Lower lobe of right lung (tissue), 2 donors: ENCODE measurements around the gene ATP4A. TPM values are rescaled to one million over a fixed set of nuclear protein-coding genes. Genes with fewer than 3 reads are reported as not detected.

Source experiments
- ATAC-seq, 2 donors: fragments of 200-7000 bp; cut with Tn5 transposase; one replicate each; pipeline ENCODE4 v1.9.1; 2020 to 2022; ENCODE audit warnings: mild to moderate bottlenecking in 2 of 2, moderate library complexity in 2 of 2
- DNase-seq: peaks from one replicate; pipeline ENCODE4 v3.0.0-alpha.2; 2020
- H3K27ac ChIP-seq: fragments of 200-600 bp; one replicate; pipeline ENCODE4 v1.8.0; 2022
- H3K27me3 ChIP-seq: fragments of 200-600 bp; one replicate; pipeline ENCODE4 v1.8.0; 2022; ENCODE audit warnings: low read depth
- H3K36me3 ChIP-seq: fragments of 200-600 bp; one replicate; pipeline ENCODE4 v1.8.0; 2022; ENCODE audit warnings: mild to moderate bottlenecking
- H3K4me1 ChIP-seq: fragments of 200-600 bp; one replicate; pipeline ENCODE4 v1.8.0; 2022
- H3K4me3 ChIP-seq: fragments of 200-600 bp; one replicate; pipeline ENCODE4 v1.8.0; 2022; ENCODE audit warnings: mild to moderate bottlenecking
- H3K9me3 ChIP-seq: fragments of 200-600 bp; one replicate; pipeline ENCODE4 v1.8.0; 2022
- intact Hi-C: fragments of 100-400 bp; cut with DNase I; formaldehyde crosslinking; loops from one replicate; pipeline ENCODE4 v1.11.0; 2022
- total RNA-seq: library from RNA; stranded (reverse); fragmentation: NEBNext Ultra II Directional; extraction: Animal tissue kit (Norgen Biotek cat#: 25700); gene quantifications from one replicate; pipeline ENCODE4 v1.2.1, GENCODE V29; 2021
- TF ChIP-seq, protein P1 (sequence below): fragments of 200-600 bp; IDR thresholded peaks from one replicate; pipeline ENCODE4 v1.8.0; 2022; ENCODE audit warnings: antibody characterized with exemption, mild to moderate bottlenecking
- donor health status: DM: no; HTN: yes; CAD: no; lungs with severe emphysema.

Gene ATP4A
- total RNA-seq, 1 donor from 2014 or later: not detected

DNA sequence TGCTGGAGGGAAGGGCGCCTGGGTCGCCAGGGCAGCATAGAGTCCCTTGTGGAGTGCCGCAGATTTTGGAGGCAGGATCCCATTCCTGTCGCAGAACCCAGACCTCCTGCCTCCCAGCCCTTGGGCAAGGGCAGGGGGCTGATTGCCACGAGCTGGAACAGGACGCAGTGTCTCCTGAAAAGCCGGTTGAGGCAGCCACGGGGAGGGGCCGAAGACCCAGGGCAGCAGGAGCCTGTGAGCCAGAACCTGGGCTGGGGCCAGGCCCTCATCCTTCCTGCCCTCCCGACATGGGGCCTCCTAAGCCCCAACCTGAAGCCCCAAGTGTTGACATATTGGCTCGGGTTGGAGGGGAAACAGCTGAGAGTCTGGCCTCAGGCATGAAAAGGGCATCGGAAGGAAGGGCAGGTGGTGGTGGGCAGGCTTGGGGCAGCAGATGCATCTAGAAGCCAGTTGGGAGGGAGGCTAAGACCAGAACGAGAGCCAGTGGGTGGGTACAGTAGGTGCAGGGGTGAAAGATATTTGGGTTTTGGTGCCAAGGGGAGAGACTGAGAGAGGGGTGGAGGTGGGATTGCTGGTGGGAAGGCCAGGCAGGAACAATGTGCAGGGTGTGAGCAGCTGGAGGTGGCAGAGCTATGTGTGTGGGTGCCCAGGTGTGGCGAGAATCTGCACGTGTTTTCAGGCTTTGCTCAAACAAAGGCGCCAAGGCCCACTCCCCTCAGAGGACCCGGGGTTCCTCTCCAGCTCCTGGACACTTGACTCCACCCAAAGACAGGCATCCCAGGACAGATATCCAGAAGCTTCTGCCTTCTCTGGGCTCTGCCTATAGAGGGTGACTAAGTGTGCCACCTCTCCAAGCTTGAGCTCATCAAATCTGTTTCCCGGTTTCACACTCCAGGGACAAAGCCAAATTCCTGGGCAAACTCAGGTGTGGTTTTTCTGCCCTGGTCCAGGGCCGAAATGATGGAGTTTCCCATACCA, 33.9 kb downstream of the ATP4A start:
- H3K4me1 ChIP-seq: peaks cover 10% of the 10 kb centered on the region
- intact Hi-C loops: no loop called here
- no peak for ATAC-seq
- TF ChIP-seq, protein P1, sequence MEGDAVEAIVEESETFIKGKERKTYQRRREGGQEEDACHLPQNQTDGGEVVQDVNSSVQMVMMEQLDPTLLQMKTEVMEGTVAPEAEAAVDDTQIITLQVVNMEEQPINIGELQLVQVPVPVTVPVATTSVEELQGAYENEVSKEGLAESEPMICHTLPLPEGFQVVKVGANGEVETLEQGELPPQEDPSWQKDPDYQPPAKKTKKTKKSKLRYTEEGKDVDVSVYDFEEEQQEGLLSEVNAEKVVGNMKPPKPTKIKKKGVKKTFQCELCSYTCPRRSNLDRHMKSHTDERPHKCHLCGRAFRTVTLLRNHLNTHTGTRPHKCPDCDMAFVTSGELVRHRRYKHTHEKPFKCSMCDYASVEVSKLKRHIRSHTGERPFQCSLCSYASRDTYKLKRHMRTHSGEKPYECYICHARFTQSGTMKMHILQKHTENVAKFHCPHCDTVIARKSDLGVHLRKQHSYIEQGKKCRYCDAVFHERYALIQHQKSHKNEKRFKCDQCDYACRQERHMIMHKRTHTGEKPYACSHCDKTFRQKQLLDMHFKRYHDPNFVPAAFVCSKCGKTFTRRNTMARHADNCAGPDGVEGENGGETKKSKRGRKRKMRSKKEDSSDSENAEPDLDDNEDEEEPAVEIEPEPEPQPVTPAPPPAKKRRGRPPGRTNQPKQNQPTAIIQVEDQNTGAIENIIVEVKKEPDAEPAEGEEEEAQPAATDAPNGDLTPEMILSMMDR: no peak
- H3K27me3 ChIP-seq: peaks cover 79% of the 10 kb centered on the region
- no peaks in the 10 kb centered on the region for H3K36me3 ChIP-seq
- H3K27ac ChIP-seq: no peak overlapping the region
- H3K4me3 ChIP-seq: no peak overlapping the region
- no peaks in the 10 kb centered on the region for H3K9me3 ChIP-seq
- DNase-seq: no peak

DNA sequence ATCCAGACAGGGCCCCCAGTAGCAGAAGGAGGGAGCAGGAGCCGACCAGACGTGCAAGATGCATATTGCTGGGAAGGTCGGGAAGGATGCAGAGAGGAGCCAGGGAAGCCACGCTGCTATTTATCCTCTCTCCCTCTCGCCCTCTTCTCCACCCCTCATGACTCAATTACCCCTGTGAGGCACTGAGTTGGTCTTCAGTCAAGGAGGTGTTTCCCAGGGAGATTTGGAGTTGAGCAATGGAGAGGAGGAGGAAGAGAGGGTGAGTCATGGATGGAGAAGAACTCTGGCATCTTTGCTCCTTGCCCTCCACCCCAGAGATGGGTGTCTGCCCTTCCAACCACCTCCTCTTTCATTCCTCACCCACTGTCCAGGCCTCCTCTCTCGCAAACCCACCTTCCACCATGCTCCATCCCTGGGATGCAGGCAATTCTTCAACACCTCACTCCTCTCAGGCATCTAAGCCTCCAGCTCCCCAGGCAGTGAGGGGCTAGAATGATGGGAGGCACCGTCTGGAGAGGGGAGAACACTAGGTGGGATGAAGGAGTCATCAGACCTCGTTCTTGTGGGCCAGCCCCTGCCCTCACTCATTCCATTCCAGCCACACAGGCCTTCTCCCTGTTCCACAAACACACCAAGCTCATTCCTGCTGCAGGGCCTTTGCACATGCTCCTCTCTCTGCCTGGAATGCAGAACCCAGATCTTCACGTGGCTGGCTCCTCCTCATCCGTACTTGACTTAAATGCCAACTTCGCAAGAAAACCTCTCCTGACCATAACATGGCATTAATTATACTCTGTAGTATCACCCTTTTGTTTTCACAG, 35.0 kb downstream of the ATP4A start, which contains the start of gene SBSN:
Gene SBSN, minus strand, starts transcription at position 94 of the 821 bp plus-strand sequence. Its CDS starts 30 bp downstream, at position 64.
- DNase-seq (no peak), ATAC-seq (no peak)
- TF ChIP-seq, protein P1: no peak
- peaks cover 68% of the 10 kb centered on the region for H3K27me3 ChIP-seq
- H3K27ac ChIP-seq: no peak within 1 kb of the TSS
- no peaks in the 10 kb centered on the region for H3K9me3 ChIP-seq
- intact Hi-C loops: no loop called here
- no peak within 1 kb of the TSS for H3K4me3 ChIP-seq
- H3K4me1 ChIP-seq: peaks cover 3% of the 10 kb centered on the region
- no peaks in the 10 kb centered on the region for H3K36me3 ChIP-seq

DNA sequence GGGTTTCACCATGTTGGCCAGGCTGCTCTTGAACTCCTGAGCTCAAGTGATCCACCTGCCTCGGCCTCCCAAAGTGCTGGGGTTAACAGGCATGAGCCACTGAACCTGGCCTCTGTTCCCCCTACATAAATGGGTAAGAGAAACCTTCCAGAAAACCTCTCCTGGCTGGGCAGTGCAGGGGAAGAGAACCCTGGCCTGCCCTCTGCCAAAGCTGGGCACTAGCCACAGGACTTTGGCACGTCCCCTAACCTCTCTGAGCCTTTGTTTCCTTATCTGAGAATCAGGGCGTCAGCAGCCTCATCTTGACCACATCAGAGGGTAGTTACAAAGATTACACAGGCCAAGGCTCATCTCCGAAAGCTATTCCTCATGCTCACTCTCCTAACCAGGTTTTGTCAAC, 37.6 kb downstream of the ATP4A start:
- TF ChIP-seq, protein P1: no peak
- no peak for ATAC-seq
- intact Hi-C loops: no loop called here
- Histone ChIP-seq H3K27me3 (peaks cover 43% of the 10 kb centered on the region), H3K36me3 (no peaks in the 10 kb centered on the region), H3K4me3 (no peak overlapping the region), H3K4me1 (no peaks in the 10 kb centered on the region), H3K27ac (no peak overlapping the region), H3K9me3 (no peaks in the 10 kb centered on the region)
- no peak for DNase-seq

DNA sequence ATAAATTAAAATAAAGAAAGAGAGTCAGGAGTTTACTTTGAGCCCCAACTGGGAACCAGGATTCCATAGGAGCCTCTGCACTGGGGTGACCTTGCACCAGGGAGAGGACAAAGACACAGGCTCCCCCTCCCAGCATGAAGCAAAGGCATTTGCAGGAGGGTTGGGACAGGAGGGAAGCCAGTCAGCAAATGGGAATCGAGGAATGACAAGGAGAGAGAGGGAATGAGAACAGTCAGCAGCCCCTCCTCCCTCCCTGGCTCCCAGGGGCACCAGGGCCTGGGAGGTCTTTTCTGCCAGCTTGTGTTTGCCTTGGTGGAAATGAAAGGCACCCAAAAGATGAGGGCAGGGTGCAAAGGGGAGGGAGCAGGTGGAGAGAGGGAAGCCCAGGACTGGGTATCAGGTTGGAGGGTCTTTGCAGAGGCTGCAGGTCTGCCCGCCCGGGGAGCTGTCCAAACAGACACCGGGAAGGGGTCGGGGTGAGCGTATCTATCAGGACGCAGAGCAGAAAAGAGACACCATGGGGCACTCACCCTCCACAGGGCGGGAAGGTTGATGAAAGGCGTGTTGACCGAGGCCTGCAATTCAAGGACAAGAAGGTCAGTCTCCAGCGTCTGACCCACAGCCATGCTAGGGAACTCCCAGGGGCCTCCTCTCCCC, 39.1 kb downstream of the ATP4A start:
- no peaks in the 10 kb centered on the region for H3K9me3 ChIP-seq
- TF ChIP-seq, protein P1: no peak
- H3K4me3 ChIP-seq: no peak overlapping the region
- ATAC-seq: no peak
- intact Hi-C loops: no loop called here
- H3K36me3 ChIP-seq: no peaks in the 10 kb centered on the region
- H3K27me3 ChIP-seq: peaks cover 29% of the 10 kb centered on the region
- H3K27ac ChIP-seq: no peak overlapping the region
- DNase-seq: no peak
- H3K4me1 ChIP-seq: no peaks in the 10 kb centered on the region

DNA sequence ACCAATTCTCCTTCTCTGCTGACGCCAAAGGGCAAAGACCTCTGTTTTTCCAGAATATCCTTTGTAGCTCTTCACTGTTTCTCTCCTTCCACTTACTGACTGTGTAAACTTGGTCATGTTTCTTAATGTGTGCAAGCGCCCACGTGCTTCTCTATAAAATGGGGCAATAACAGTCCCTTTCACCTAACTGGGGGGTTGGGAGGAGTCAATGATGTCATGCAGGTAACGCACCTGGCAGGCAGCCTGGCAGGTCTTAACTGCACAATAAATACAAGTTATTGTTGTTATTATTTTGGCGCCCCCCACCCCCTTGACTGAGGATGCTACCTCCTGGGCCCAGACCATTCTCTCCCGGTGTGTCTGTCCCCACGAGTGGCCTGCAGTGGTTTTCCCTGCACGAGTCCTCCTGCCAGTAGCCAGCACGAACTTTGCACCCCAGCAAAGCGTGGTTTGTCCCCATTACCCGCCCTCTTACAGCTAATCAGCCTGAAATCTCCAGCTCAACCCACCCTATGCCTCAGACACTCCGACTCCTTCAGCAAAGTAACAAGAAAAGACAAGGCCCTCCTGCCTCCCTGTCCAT, 40.6 kb downstream of the ATP4A start:
- no peak overlapping the region for H3K4me3 ChIP-seq
- no peak overlapping the region for H3K27ac ChIP-seq
- no peaks in the 10 kb centered on the region for H3K4me1 ChIP-seq
- intact Hi-C loops: no loop called here
- DNase-seq (no peak), ATAC-seq (no peak)
- H3K9me3 ChIP-seq: no peaks in the 10 kb centered on the region
- H3K27me3 ChIP-seq: peaks cover 15% of the 10 kb centered on the region
- no peaks in the 10 kb centered on the region for H3K36me3 ChIP-seq
- TF ChIP-seq, protein P1: no peak
